NCI-H2171 treated with DMSO at 0.1 percent for 48 hours (cell line): ENCODE results near the gene UQCRHL.
"Not testable (repeated sequence)": the region's sequence is repeated elsewhere in the genome, so short reads cannot be mapped to it uniquely, and the experiment has no call there.

Source experiments
- DNase-seq: peaks from one replicate; lab custom pipeline; 2025; lab: John Stamatoyannopoulos, UW

Gene UQCRHL

GRCh38 chr1:15835205-15835740, 27.8 kb upstream of the UQCRHL start:
- DNase-seq, result no peak

GRCh38 chr1:15834406-15835204, 27.2 kb upstream of the UQCRHL start:
- peak; percentile 97 for DNase-seq

- no peak for DNase-seq
Observed at GRCh38 chr1:15833842-15834405, 26.5 kb upstream of the UQCRHL start.

- DNase-seq, result peak; percentile 83
Observed at GRCh38 chr1:15833069-15833679, 25.7 kb upstream of the UQCRHL start.

- DNase-seq, result no peak
Observed at GRCh38 chr1:15830258-15830657, 22.8 kb upstream of the UQCRHL start.

- not testable (repeated sequence) for DNase-seq
Observed at GRCh38 chr1:15828931-15829330, 21.5 kb upstream of the UQCRHL start.

- DNase-seq, result not testable (repeated sequence)
Observed at GRCh38 chr1:15827567-15827966, 20.1 kb upstream of the UQCRHL start.

GRCh38 chr1:15826810-15827507, 19.5 kb upstream of the UQCRHL start:
- DNase-seq, result no peak

- DNase-seq, result no peak
Observed at GRCh38 chr1:15825800-15826199, 18.4 kb upstream of the UQCRHL start.

- DNase-seq, result no peak
Observed at GRCh38 chr1:15820478-15820877, 13.0 kb upstream of the UQCRHL start.

- DNase-seq, result peak; percentile 63
Observed at GRCh38 chr1:15816674-15817073, 9.2 kb upstream of the UQCRHL start.

- no peak for DNase-seq
Observed at GRCh38 chr1:15810073-15810472, 2.6 kb upstream of the UQCRHL start.

GRCh38 chr1:15808955-15809354, 1.5 kb upstream of the UQCRHL start:
- no peak for DNase-seq

GRCh38 chr1:15807121-15807520, 328 bp downstream of the UQCRHL start:
- no peak for DNase-seq

- DNase-seq, result no peak
Observed at GRCh38 chr1:15804060-15804459, 3.4 kb downstream of the UQCRHL start.

GRCh38 chr1:15803380-15803779, 4.1 kb downstream of the UQCRHL start:
- no peak for DNase-seq

GRCh38 chr1:15802234-15802965, 5.0 kb downstream of the UQCRHL start:
- DNase-seq, result no peak

GRCh38 chr1:15799928-15800835, 7.3 kb downstream of the UQCRHL start:
- DNase-seq, result no peak

- DNase-seq, result no peak
Observed at GRCh38 chr1:15799004-15799867, 8.2 kb downstream of the UQCRHL start.
